ENCODE results near the gene IFT81. TPM values are rescaled to one million over a fixed set of nuclear protein-coding genes. Genes with fewer than 3 reads are reported as not detected.

The IFT81 gene
- total and polyA plus RNA-seq, 2 donors from 2014 or later: 6.5 to 16.6 TPM

- H3K4me3 ChIP-seq (ENCODE audit: low read length in 3 of 3): no peak overlapping the region
- intact Hi-C loops (cut with DNase I): no loop called here
- TF ChIP-seq, protein P1, sequence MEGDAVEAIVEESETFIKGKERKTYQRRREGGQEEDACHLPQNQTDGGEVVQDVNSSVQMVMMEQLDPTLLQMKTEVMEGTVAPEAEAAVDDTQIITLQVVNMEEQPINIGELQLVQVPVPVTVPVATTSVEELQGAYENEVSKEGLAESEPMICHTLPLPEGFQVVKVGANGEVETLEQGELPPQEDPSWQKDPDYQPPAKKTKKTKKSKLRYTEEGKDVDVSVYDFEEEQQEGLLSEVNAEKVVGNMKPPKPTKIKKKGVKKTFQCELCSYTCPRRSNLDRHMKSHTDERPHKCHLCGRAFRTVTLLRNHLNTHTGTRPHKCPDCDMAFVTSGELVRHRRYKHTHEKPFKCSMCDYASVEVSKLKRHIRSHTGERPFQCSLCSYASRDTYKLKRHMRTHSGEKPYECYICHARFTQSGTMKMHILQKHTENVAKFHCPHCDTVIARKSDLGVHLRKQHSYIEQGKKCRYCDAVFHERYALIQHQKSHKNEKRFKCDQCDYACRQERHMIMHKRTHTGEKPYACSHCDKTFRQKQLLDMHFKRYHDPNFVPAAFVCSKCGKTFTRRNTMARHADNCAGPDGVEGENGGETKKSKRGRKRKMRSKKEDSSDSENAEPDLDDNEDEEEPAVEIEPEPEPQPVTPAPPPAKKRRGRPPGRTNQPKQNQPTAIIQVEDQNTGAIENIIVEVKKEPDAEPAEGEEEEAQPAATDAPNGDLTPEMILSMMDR (IDR thresholded peaks at IDR 0.05; ENCODE audit: borderline replicate concordance, extremely low read depth, insufficient read depth): no peak
- H3K27ac ChIP-seq (ENCODE audit: low read depth in 2 of 2, low read length in 2 of 2): no peak overlapping the region
- no peaks in the 10 kb centered on the region for H3K9me3 ChIP-seq (ENCODE audit: control insufficient read depth in 2 of 3, insufficient read depth in 1 of 3, low read length in 3 of 3)
- peaks cover 0 to 3% (median 0%) of the 10 kb centered on the region in 3 donors for H3K36me3 ChIP-seq (ENCODE audit: control insufficient read depth in 2 of 3, insufficient read depth in 3 of 3, low read length in 3 of 3)
- no peaks in the 10 kb centered on the region for H3K27me3 ChIP-seq (ENCODE audit: control insufficient read depth, insufficient read depth, low read length)
- no peak overlapping the region for H3K9ac ChIP-seq (ENCODE audit: low read length in 3 of 3)
- FAIRE-seq (no peak), DNase-seq (no peak)
- peaks cover 0 to 9% (median 0%) of the 10 kb centered on the region in 3 donors for H3K4me1 ChIP-seq (ENCODE audit: control insufficient read depth in 2 of 3, insufficient read depth in 2 of 3, low read depth in 1 of 3, low read length in 3 of 3)
These were observed 72.8 kb downstream of the IFT81 start for GRCh38 chr12:110197003-110197402.

GRCh38 chr12:110198386-110198785, 74.2 kb downstream of the IFT81 start:
- peaks cover 0 to 3% (median 0%) of the 10 kb centered on the region in 3 donors for H3K36me3 ChIP-seq (ENCODE audit: control insufficient read depth in 2 of 3, insufficient read depth in 3 of 3, low read length in 3 of 3)
- FAIRE-seq (no peak), DNase-seq (no peak)
- intact Hi-C loops (cut with DNase I): no loop called here
- no peak overlapping the region for H3K27ac ChIP-seq (ENCODE audit: low read depth in 2 of 2, low read length in 2 of 2)
- no peaks in the 10 kb centered on the region for H3K27me3 ChIP-seq (ENCODE audit: control insufficient read depth, insufficient read depth, low read length)
- H3K9me3 ChIP-seq (ENCODE audit: control insufficient read depth in 2 of 3, insufficient read depth in 1 of 3, low read length in 3 of 3): no peaks in the 10 kb centered on the region
- H3K4me1 ChIP-seq (ENCODE audit: control insufficient read depth in 2 of 3, insufficient read depth in 2 of 3, low read depth in 1 of 3, low read length in 3 of 3): peaks cover 0 to 9% (median 0%) of the 10 kb centered on the region in 3 donors
- H3K4me3 ChIP-seq (ENCODE audit: low read length in 3 of 3): no peak overlapping the region
- TF ChIP-seq, protein P1 (IDR thresholded peaks at IDR 0.05; ENCODE audit: borderline replicate concordance, extremely low read depth, insufficient read depth): no peak
- no peak overlapping the region for H3K9ac ChIP-seq (ENCODE audit: low read length in 3 of 3)

- peaks cover 0 to 9% (median 0%) of the 10 kb centered on the region in 3 donors for H3K4me1 ChIP-seq (ENCODE audit: control insufficient read depth in 2 of 3, insufficient read depth in 2 of 3, low read depth in 1 of 3, low read length in 3 of 3)
- peaks cover 3 to 5% (median 5%) of the 10 kb centered on the region in 3 donors for H3K36me3 ChIP-seq (ENCODE audit: control insufficient read depth in 2 of 3, insufficient read depth in 3 of 3, low read length in 3 of 3)
- no peaks in the 10 kb centered on the region for H3K9me3 ChIP-seq (ENCODE audit: control insufficient read depth in 2 of 3, insufficient read depth in 1 of 3, low read length in 3 of 3)
- no peaks in the 10 kb centered on the region for H3K27me3 ChIP-seq (ENCODE audit: control insufficient read depth, insufficient read depth, low read length)
- intact Hi-C loops (cut with DNase I): no loop called here
- TF ChIP-seq, protein P1 (IDR thresholded peaks at IDR 0.05; ENCODE audit: borderline replicate concordance, extremely low read depth, insufficient read depth): no peak
- DNase-seq (peak in 4 of 5 donors; percentile 47 to 88 (median 76)), FAIRE-seq (no peak)
- no peak overlapping the region for H3K9ac ChIP-seq (ENCODE audit: low read length in 3 of 3)
- no peak overlapping the region for H3K4me3 ChIP-seq (ENCODE audit: low read length in 3 of 3)
- H3K27ac ChIP-seq (ENCODE audit: low read depth in 2 of 2, low read length in 2 of 2): no peak overlapping the region
These were observed 75.4 kb downstream of the IFT81 start for GRCh38 chr12:110199339-110200123.

Data from kidney (tissue), 14 donors.